HG03571 (cell line): ENCODE data around the gene TRAIP.
"Not testable (repeated sequence)": the region's sequence is repeated elsewhere in the genome, so short reads cannot be mapped to it uniquely, and the experiment has no call there.

Experiments used
- ATAC-seq: cut with Tn5 transposase; IDR thresholded peaks from one replicate; pipeline ENCODE4 v1.9.1; 2021; ENCODE audit not compliant: unreplicated experiment

Gene TRAIP, protein sequence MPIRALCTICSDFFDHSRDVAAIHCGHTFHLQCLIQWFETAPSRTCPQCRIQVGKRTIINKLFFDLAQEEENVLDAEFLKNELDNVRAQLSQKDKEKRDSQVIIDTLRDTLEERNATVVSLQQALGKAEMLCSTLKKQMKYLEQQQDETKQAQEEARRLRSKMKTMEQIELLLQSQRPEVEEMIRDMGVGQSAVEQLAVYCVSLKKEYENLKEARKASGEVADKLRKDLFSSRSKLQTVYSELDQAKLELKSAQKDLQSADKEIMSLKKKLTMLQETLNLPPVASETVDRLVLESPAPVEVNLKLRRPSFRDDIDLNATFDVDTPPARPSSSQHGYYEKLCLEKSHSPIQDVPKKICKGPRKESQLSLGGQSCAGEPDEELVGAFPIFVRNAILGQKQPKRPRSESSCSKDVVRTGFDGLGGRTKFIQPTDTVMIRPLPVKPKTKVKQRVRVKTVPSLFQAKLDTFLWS

DNA sequence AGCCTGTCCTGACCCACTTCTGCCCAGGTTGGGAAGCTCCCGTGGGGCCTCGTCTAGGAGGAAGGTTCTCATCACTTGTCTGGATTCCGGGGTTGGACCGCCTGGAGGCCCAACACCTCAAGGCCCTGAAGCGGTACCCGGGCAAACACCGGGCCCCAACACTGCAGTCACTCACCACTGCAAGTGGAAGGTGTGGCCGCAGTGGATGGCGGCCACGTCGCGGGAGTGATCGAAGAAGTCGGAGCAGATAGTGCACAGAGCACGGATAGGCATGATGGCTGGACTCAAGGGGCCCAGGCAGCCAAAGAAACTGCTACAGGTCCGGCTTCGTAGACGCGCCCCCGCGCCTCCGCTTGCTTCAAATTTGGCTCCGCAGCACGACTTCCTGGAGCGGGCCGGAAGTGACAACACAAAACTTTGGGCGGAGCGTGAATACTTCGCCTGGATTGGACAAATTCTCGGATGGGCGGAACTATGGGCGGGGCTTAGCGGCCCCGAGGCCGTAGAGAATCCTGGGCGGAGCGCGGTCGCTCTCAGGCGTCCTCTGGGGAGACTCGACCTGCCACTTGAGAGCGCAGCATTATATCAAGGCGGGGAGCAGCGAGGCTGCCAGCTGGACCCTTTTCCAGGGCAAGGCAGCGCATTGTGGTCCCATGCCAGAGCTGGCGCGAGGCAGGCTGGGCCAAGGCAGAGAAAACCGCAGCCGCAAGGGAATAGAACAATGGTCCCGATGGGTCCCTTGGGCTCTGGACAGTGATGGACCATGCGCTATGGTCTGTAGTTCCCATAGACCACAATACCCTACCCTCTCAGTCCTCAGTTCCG is at the start of gene TRAIP:
Gene TRAIP (minus strand): TSS at position 384 of the 825 bp plus-strand sequence. CDS start 111 bp downstream, at position 273.
- ATAC-seq = peak; percentile 77

DNA sequence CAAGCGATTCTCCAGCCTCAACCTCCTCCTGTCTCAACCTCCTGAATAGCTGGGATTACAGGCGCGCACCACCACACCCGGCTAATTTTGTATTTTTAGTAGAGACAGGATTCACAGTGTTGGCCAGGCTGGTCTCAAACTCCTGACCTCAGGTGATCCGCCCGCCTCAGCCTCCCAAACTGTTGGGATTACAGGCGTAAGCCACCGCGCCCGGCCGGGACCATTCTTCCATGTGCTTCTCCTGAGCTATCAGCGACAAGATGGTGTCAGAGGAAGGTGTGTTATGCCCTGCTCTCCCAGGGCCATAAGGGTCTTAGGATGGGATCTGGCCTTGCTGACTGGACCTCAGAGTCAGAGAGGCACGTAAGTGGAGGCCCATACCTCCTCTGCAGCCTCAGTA is 48.1 kb upstream of the TRAIP start:
- not testable (repeated sequence) for ATAC-seq

DNA sequence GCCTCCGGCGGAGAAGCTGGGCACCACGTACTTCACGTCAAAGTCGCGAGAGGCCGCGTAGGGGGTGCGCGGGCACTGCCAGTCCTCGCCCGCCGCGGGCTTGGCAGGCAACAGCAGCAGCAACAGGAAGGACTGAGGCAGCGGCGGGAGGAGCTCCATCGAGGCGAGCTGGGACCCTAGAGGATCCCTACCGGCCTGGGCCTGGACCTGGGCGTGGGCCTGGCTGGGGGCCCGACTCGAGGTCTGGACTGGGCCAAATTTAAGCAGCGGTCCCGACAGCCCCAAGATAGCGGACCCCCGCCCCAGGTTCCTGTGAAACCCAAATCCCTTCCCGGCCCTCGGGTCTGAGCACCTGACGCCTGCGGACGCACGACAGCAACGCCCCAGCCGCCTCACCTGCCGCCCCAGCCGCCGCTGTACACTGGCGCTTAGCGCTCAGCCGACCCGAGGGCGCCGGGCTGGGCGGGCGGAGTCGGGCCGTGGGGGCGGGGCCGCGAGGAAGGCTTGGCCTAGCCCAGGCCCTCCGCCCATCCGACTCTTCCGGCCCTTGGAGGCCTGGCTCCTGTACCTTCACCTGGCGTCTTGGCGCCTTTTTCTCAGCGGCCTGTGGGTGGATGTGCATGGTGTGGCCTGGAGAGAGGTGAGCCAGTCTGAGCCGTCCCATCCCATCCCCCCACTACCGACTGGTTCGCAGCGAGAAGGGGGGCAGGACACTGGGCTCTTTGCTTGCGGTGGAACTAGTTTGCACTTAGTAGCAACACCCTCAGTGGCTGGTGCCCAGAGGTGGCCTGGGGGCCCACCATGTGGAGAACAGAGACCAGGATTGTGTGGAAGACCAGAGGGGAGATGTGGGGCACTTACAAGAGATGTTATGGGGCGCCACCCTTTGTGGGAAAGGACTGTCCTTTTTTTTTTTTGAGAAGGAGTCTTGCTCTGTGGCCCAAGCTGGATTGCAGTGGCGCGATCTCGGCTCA is 47.4 kb upstream of the TRAIP start, which contains the start of gene MST1R:
Gene MST1R (minus strand): TSS at position 423 of the 974 bp plus-strand sequence. CDS start 264 bp downstream, at position 159.
- peak; percentile 56 for ATAC-seq

DNA sequence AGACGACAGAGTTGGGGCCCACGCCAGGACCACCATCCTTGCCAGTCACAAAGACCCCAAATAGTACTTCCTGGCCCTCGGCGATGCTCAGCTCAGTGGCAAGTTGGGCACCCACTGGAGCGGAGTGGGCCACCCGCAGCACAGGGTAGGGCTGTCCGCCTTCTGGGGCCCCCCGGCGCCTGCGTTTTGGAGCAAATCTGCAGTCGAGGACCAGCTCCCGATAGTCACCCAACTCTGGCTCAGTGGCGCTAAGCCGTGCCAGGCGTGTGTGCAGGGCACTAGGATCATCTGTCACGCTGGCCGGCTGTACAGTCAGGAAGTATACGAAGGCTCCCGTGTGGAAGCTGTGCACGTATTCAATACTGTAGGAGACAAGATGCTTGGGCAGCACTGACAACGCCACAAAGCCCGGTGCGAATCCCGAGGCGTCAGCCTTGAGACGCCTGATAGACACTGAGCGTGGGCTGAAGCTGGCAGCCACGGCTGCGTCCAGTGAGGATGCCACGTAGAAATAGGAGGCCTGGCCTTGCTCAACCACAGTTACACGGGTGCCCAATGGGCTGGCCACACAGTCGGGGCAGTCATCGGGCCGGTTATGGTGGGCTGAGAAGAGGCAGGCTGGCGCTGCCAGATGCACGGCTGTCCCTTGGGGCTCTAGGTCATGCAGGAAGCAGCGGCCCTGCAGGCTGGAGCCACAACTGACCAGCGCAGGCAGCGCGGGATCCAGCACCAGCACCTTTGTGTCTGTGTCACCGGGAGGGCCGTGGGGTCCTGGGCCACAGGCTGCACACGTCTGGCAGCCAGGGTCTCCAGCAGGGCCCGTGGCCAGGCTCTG is 46.4 kb upstream of the TRAIP start:
- no peak for ATAC-seq

DNA sequence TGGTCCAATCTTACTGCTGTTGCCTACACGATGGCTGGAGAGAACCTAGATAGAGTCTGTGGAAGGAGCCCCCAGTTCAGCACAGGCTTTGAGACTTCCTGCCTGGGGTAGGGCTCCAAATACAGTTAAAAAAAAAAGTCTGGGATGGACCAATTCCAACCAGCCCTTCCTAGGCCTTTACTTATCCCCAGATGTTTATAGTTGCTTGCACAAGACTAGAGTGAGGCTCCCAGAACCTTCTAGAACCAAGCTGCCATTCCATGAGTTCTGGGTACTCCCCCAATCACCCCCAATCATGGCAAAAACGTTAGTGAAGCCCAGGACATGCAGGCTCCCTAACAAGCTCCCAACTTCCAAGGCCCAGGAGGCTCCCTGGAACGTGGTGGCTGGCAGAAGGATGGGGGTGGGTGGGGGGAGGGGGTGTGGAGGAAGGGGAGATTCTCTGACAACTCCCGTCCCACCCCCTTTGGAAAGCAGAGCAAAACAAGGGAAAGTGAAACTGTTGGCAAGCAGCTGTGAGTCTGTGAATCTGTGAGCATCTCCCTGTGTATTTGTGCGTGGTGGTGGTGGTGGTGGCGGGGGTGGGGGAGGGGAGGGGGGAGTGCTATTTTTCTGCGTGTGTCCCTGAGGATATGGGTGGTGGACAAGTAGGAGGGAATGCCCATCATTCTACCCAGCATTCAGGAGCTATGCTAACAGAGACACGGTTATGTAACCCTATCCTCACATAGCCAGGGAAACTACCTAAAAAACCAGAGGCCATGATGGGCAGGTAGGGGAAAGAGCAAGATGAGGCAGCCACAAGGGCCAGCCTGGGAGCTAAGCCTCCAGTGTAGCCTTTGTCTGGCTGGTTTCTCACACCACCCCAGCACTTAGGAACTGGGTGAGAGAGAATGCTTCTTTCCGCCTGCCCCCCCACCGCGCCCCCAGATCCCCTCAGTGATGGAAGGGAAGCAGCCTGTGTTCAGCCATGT is 45.3 kb upstream of the TRAIP start:
- ATAC-seq = no peak

DNA sequence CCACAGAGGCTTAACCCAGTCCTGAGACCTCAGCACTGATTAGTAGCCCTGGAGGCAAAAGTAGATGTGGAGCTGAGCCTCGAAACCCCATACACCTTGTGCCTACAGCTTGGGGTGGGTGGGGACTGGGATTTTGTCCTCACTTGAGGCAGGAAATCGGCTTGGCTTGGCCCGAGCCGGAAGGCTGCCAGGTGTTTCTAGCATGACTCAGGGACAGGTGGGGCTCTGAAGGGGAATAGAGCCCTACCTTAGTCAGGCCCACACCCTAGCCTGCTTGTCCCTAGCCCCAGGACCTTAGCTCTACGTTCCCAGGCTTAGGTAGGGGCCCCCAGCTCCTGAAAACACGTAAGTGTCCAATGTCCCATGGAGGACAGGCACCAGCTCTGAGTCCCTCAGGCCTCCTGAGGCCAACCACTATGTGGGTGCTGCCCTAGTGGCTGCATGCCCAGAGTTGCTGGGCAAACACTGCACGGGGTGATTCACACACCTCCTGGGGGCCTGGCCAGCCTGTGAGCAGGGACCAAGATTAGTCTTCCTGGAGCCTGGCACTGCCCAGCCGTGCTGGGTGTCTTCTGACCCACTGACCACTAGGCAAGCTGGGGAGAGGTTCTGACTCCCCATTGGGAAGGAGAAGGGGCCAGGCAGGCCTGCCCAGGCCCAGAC is 44.3 kb upstream of the TRAIP start:
- no peak for ATAC-seq

DNA sequence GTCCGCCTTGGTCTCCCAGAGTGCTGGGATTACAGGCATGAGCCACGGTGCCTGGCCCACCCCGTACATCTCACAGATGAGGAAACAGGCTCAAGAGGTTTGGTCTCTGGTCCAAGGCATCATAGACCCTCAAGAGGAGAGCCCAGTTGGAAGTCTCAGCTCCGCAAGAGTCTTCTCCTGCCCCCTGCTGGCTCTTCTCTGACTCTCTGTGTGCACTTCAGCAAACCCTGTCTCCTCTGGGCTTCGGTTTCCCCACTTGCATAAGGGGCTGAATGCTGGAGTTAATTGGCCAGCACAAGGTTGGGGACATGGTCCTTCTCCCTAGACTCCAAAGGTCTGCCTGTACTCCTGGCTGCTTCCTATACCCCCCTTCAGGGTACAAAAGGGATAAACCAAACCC is 43.5 kb upstream of the TRAIP start:
- no peak for ATAC-seq

DNA sequence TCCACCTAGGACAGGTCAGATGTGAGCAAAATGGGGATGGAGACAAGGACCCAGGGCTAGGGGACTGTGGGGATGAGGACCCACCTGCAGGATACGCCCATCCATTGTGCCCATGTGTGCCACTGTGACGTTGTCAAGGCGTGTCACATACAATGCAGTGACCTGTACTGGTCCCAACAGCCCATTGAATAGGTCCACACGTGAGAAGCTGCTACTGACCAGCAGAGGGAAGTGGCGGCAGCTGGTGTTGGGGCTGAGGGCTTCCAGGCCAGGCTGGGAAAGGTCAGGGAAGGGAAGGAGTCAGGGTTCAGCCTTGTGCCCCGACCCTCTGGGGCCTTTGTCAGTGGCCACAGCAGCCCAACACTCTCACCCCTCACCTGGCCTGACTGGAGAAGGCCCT is 42.6 kb upstream of the TRAIP start:
- ATAC-seq = no peak

DNA sequence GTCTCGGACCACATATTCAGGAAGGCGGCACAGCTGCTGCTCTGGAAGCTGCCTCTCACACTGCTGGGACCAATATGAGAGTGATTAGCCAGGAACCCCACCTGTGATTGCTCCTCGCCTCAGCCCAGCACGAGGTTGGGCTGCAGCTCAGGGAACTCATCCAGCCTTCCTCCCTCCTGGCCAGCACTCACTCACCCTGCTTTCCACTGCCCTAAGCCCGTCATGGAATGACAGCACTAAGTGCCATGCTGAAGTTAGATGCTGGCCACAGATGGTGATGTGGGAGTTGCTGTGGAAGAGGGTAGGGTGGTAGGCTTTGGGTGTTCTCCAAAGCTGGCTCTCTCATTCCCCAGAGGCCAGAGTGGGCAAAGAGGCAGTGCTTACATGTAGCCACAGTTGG is 40.0 kb upstream of the TRAIP start:
- ATAC-seq = no peak

DNA sequence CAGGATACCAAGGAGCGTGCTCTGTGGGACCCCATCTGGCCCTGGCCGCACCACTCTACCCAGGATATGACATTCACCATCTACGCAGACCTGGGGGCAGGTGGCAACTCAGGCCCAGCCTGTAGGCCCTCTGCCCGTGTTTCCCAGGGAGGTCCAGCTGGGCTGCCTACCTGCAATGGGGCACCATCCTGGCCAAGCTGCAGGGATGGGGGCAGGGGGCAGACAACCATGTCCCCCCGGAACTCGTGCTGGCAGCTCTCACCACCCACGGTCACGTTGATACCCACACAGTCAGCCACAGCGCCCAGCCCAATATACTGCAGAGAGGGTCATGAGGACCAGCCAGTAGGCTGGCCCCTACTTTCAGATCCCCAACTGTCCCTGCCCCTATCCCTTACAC is 39.4 kb upstream of the TRAIP start:
- ATAC-seq = no peak

DNA sequence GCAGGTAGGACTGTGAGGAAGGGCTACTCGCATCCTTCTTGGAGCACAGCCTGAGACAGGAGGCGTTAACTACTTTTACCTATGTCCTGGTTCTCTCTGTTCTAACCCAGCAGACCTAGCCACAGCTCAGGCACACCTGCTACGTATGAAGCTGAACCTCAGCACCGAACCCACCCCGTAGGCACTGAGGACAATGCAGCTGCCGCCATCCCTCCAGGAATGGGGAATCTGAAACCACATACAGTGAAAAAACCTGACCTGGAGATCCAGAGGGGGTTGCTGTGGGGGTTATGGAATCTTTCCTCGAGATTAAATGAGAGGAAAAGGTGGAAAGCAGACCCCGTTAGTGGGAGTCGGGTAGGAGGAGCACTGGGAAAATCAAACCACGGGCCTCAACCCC is 32.9 kb upstream of the TRAIP start:
- ATAC-seq = no peak

DNA sequence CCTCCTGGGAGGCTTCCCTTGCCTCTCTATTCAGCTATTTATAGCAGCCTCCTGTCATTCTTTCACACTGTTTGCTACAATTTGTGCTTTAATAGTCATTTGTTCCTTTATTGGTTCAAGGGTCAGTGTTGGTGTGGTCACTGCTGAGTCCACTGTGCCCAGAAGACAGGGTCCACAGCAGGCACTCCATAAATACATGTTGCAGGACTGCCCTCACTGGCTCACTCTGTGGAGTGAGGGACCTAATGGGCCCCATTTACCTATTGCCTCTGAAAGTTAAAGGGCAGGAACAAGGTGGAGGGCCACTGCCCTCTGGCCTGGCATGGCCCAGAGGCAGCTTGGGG is 30.5 kb upstream of the TRAIP start:
- ATAC-seq = no peak

DNA sequence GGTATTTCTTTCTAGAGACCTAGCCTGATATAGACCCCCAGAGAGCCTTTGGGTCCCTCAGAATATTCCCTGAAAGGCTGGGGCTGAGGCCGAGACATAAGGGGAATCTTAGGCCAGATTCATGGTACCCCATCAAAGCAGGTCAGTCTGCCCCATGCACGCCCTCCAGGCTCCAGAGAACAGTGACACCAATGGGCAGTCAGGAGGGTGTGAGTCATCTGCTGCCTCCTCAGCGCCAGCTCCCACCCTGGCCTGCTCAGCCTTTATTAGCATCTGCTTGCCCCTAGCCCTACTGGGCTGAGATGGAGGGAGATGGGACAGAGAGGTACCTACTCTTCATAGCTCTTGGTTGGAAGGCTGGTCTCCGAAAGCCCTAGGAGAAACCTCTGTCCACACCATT is 27.6 kb upstream of the TRAIP start:
- no peak for ATAC-seq

DNA sequence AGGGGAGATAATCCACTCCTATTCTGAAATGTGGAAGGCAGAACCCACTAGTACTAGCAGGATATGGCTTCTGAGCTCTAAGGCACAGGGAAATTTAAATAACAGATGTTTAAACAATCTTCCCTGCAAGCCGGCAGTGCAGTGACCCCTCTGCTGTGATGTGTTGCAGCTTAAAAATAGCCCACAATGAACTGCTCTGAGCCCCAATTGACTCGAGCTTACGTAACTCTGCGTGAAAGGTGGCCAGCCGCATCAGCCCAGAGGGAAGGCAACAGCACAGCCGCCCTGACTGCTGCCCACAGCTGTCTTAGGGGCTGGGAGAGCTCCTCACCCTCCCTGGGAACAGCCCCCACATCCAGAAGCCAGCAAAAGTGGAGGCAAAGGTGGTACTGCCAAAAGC is 25.8 kb upstream of the TRAIP start:
- no peak for ATAC-seq

DNA sequence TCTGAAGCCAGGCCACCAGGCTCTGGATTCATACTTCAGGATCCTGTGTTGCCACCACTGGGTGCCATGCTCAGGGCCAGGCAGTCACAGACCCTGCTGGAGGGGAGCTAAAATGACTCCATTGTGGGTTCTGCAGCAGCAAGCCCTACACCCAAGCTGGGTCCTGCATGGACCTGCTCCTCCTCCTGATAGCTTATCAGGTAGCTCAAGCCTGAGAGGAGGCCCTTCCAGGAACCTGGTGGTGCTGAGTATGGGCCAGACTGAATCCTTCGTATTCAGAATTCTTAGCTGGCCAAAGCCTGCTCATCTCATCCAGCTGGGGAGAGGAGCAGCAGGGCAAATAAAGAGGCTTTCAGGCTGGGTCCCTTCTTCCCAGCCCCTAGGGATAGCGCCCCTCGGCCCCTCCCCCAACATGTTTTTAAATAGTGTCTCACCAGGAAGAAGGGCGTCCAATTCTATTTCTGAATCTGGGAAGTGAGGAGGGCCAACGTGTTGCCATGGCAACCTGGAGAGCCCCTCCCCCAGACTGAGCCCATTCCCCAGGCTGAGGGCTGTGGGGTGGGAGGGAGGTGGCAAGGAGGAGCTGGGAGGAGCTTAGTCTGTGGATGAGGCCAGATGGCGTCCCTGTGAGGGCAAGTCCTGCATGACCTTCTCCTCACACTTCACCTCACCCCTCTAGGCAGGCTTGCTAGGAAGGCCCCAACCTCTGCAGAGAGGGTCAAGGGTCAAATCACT is 24.4 kb upstream of the TRAIP start:
- no peak for ATAC-seq

DNA sequence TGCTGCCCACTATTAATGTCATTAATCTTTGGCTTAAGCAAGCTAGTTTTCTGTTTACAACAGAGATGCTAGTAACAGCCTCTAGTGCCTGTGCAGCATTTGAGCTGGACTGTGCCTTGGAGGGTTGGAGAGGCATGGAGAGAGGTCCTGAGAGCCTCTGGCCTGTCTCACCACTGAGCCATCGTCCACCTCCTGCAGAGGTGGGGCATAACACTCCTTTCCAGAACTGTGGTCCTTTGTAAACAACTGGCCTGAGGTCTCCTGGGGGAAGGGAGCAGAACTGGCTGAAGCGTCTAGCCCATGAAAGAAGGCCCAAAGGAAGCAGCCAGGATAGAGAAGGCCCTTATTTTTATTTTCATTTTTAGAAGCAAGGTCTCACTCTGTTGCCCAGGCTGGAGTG is 23.4 kb upstream of the TRAIP start:
- ATAC-seq = no peak

DNA sequence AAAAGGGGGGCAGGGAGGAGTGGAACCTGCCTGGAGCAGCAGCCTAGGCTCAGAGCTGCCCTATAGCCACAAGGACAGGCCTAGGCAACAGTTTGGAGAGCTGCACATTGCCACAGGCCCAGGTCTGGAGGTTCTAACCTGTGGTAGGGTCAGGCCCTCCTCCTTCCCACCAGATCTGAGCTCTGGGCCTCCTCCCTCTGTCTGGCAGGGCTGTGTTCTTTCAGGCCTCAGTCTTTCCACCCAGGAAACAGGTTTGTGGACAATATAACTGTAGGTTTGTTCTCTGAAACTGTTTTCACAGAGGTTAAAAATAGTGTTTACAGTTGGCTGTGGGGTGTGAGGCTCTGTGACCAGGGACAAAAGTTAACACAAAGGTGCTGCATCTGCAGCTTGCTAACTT is 22.3 kb upstream of the TRAIP start:
- no peak for ATAC-seq

DNA sequence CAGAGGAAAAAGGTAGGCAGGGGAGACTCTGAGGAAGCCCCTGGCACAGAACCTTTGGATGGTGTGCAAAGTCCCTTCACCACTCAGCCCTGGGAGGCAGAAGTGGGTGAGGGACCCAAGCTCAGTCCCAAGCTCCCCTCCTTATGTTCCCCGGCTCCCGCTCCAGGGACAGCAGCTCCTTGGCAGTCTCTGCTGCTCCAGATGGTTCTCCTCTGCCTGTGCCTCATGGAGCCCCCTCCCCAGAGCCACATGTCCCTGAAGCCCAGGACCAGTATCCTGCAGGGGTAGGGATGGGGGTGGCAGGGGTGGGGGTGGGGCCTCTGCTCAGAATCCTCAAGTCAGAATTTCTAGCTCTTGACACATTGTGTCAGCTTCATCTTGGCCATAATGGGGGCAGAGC is 21.4 kb upstream of the TRAIP start:
- no peak for ATAC-seq
